Occipital lobe (tissue), 2 donors: Measurements from ENCODE around the gene LRRN3. TPM values are rescaled to one million over a fixed set of nuclear protein-coding genes. Genes with fewer than 3 reads are reported as not detected.

Experiments
- DNase-seq: peaks from one replicate; lab custom pipeline; 2025; lab: John Stamatoyannopoulos, UW
- total RNA-seq: library from RNA; depleted of rRNA; stranded (reverse); fragments of >200 nt; gene quantifications from one replicate; pipeline ENCODE4 v1.2.3, GENCODE V29; 2014

Gene LRRN3
- total RNA-seq, 1 donor from 2014 or later, result 187 TPM

- DNase-seq, result no peak
Measured at GRCh38 chr7:111162692-111163091, 71.8 kb downstream of the LRRN3 start.

- DNase-seq, result no peak
Measured at GRCh38 chr7:111164442-111164841, 73.5 kb downstream of the LRRN3 start.

- no peak for DNase-seq
Measured at GRCh38 chr7:111168182-111168581, 77.3 kb downstream of the LRRN3 start.

- no peak for DNase-seq
Measured at GRCh38 chr7:111172564-111173257, 81.8 kb downstream of the LRRN3 start.

GRCh38 chr7:111173528-111173927, 82.6 kb downstream of the LRRN3 start:
- no peak for DNase-seq

GRCh38 chr7:111173990-111174389, 83.1 kb downstream of the LRRN3 start:
- no peak for DNase-seq

- DNase-seq, result no peak
Measured at GRCh38 chr7:111174510-111174909, 83.6 kb downstream of the LRRN3 start.
